Measurements from ENCODE around the gene SURF4.

DNA sequence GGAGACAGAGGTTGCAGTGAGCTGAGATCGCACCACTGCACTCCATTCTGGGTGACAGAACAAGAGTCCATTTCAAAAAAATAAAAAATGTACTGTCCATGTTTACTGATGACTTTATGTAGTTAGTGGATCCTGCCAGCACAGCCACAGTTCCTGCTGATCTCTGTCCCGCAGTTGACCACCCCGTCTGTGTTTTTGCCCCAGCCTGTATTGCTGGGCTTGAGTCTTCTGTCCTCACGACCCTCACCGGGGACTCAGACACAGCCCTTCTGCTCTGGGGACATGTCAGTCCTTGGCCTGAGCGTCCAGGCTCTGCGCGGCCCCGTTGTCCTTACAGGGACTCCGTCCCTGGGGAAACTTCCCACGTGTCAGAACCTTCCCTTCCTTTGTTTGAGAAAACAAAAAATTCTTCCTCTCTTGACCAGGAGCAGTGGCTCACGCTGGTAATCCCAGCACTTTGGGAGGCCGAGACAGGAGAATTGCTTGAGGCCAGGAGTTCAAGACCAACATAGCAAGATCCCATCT lies 54.4 kb downstream of the SURF4 start:
- TF ChIP-seq, protein P1, sequence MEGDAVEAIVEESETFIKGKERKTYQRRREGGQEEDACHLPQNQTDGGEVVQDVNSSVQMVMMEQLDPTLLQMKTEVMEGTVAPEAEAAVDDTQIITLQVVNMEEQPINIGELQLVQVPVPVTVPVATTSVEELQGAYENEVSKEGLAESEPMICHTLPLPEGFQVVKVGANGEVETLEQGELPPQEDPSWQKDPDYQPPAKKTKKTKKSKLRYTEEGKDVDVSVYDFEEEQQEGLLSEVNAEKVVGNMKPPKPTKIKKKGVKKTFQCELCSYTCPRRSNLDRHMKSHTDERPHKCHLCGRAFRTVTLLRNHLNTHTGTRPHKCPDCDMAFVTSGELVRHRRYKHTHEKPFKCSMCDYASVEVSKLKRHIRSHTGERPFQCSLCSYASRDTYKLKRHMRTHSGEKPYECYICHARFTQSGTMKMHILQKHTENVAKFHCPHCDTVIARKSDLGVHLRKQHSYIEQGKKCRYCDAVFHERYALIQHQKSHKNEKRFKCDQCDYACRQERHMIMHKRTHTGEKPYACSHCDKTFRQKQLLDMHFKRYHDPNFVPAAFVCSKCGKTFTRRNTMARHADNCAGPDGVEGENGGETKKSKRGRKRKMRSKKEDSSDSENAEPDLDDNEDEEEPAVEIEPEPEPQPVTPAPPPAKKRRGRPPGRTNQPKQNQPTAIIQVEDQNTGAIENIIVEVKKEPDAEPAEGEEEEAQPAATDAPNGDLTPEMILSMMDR (conservative IDR thresholded peaks at IDR 0.05; ENCODE audit: low read depth, low read length), result no peak
- TF ChIP-seq EZH2 (IDR thresholded peaks at IDR 0.05; ENCODE audit: borderline replicate concordance, low read depth, low read length, poor library complexity, severe bottlenecking), result no peak

All from A673 (cell line).